ENCODE data around the gene MTCH1. TPM values are rescaled to one million over a fixed set of nuclear protein-coding genes. Genes with fewer than 3 reads are reported as not detected.

Gene MTCH1
- total and polyA plus RNA-seq, 7 donors: 141 to 198 (median 163) TPM

- Histone ChIP-seq H3K27ac (no peak overlapping the region), H3K27me3 (no peaks in the 10 kb centered on the region), H3K4me3 (no peak overlapping the region), H3K4me1 (peaks cover 0 to 21% (median 15%) of the 10 kb centered on the region in 4 donors), H3K9me3 (no peaks in the 10 kb centered on the region), H3K36me3 (peaks cover 0 to 47% (median 15%) of the 10 kb centered on the region in 4 donors)
- 84 to 91% methylated on average over 4 of the region's 4 CpGs for WGBS, 2 donors
- no peak for TF ChIP-seq EP300 (IDR thresholded peaks at IDR 0.05)
- TF ChIP-seq CTCF (IDR thresholded peaks at IDR 0.05): no peak
- TF ChIP-seq POLR2A (IDR thresholded peaks at IDR 0.05): no peak
- no peak for TF ChIP-seq POLR2AphosphoS5 (IDR thresholded peaks at IDR 0.05)
- no peak for DNase-seq
- intact Hi-C loops (cut with DNase I): no loop called here
Measured at GRCh38 chr6:36925809-36926208, 60.2 kb downstream of the MTCH1 start.

GRCh38 chr6:36924778-36925374 lies 61.1 kb downstream of the MTCH1 start:
- intact Hi-C loops (cut with DNase I): no loop called here
- Histone ChIP-seq H3K4me1 (peaks cover 0 to 26% (median 18%) of the 10 kb centered on the region in 4 donors), H3K27ac (no peak overlapping the region), H3K9me3 (no peaks in the 10 kb centered on the region), H3K27me3 (no peaks in the 10 kb centered on the region), H3K4me3 (no peak overlapping the region), H3K36me3 (peaks cover 0 to 56% (median 15%) of the 10 kb centered on the region in 4 donors)
- no peak for DNase-seq
- TF ChIP-seq POLR2A (IDR thresholded peaks at IDR 0.05) (no peak), EP300 (IDR thresholded peaks at IDR 0.05) (no peak), CTCF (IDR thresholded peaks at IDR 0.05) (no peak), POLR2AphosphoS5 (IDR thresholded peaks at IDR 0.05) (no peak)
- 55 to 72% methylated on average over 5 of the region's 5 CpGs for WGBS, 2 donors

- intact Hi-C loops (cut with DNase I): no loop called here
- Histone ChIP-seq H3K27me3 (no peaks in the 10 kb centered on the region), H3K9me3 (no peaks in the 10 kb centered on the region), H3K4me3 (no peak overlapping the region), H3K27ac (no peak overlapping the region), H3K36me3 (peaks cover 0 to 64% (median 15%) of the 10 kb centered on the region in 4 donors), H3K4me1 (peaks cover 0 to 34% (median 26%) of the 10 kb centered on the region in 4 donors)
- TF ChIP-seq POLR2AphosphoS5 (IDR thresholded peaks at IDR 0.05) (no peak), EP300 (IDR thresholded peaks at IDR 0.05) (no peak), POLR2A (IDR thresholded peaks at IDR 0.05) (no peak), CTCF (IDR thresholded peaks at IDR 0.05) (no peak)
- DNase-seq: no peak
- 79 to 92% methylated on average over 4 of the region's 4 CpGs for WGBS, 2 donors
Measured at GRCh38 chr6:36924131-36924530, 61.9 kb downstream of the MTCH1 start.

GRCh38 chr6:36920546-36920945 lies 65.5 kb downstream of the MTCH1 start:
- 85 to 91% methylated on average over 5 of the region's 5 CpGs for WGBS, 2 donors
- Histone ChIP-seq H3K4me1 (peaks cover 0 to 40% (median 39%) of the 10 kb centered on the region in 4 donors), H3K27ac (peak overlapping the region in 3 of 4 donors; percentile 35 to 79 (median 52)), H3K36me3 (peaks cover 0 to 80% (median 20%) of the 10 kb centered on the region in 4 donors), H3K27me3 (no peaks in the 10 kb centered on the region), H3K4me3 (no peak overlapping the region), H3K9me3 (no peaks in the 10 kb centered on the region)
- peak; percentile 75 for DNase-seq
- no peak for TF ChIP-seq CTCF (IDR thresholded peaks at IDR 0.05)
- peak in 3 of 4 donors; percentile 10 to 36 (median 12) for TF ChIP-seq POLR2AphosphoS5 (IDR thresholded peaks at IDR 0.05)
- peak in 1 of 4 donors; percentile 6 for TF ChIP-seq EP300 (IDR thresholded peaks at IDR 0.05)
- TF ChIP-seq POLR2A (IDR thresholded peaks at IDR 0.05): no peak
- intact Hi-C loops (cut with DNase I): no loop called here

All from sigmoid colon (tissue), 7 donors.